Stimulated activated CD4-positive, alpha-beta T cell treated with anti-CD3 and anti-CD28 coated beads, Interleukin-4, amount 100 ng/mL, for 24 hours (primary cell): ENCODE data around the gene CPPED1.
"Not testable (repeated sequence)": the region's sequence is repeated elsewhere in the genome, so short reads cannot be mapped to it uniquely, and the experiment has no call there.

Source experiments
- DNase-seq: peaks from one replicate; pipeline ENCODE4 v3.0.0-alpha.2; 2020

Gene CPPED1, protein sequence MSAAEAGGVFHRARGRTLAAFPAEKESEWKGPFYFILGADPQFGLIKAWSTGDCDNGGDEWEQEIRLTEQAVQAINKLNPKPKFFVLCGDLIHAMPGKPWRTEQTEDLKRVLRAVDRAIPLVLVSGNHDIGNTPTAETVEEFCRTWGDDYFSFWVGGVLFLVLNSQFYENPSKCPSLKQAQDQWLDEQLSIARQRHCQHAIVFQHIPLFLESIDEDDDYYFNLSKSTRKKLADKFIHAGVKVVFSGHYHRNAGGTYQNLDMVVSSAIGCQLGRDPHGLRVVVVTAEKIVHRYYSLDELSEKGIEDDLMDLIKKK

GRCh38 chr16:12803203-12804093, at the start of gene CPPED1:
CPPED1 (minus strand) TSS chr16:12803887; CDS start chr16:12803776, 111 bp downstream.
- DNase-seq = peak; percentile 91

GRCh38 chr16:12850186-12850585, 46.5 kb upstream of the CPPED1 start:
- no peak for DNase-seq

- no peak for DNase-seq
Observed at GRCh38 chr16:12846592-12846991, 42.9 kb upstream of the CPPED1 start.

- no peak for DNase-seq
Observed at GRCh38 chr16:12845282-12845681, 41.6 kb upstream of the CPPED1 start.

DNA sequence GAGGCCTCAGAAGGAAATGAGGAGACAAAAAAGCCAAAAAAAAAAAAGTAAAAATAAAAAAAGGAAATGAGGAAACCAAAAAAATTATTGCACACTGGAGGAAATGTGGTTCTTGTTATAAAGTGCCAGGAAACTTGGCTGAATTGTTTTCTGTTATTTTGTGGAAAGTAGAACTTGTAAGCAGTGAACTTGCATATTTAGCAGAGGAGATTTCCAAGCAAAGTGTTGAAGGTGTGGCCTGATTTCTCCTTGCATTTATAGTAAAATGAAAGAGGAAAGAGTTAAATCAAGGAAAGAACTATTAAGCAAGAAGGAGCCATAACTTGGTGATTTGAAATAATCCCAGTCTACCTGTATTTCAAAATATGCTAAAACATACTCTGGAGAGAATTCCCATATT, 34.1 kb upstream of the CPPED1 start:
- no peak for DNase-seq

DNA sequence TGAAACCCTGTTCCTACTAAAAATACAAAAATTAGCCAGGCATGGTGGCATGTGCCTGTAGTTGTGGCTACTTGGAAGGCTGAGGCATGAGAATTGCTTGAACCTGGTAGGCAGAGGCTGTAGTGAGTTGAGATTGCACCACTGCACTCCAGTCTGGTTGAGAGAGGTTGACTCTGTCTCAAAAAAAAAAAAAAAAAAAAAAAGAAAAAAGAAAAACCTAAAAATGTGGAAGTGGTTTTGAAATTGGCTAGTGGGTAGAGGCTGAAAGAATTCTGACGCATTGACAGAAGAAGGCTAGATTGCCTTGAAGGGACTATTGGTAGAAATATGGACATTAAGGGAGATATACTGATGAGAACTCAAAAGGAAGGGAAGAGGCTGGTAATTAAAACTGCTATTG, 33.6 kb upstream of the CPPED1 start:
- DNase-seq = no peak

DNA sequence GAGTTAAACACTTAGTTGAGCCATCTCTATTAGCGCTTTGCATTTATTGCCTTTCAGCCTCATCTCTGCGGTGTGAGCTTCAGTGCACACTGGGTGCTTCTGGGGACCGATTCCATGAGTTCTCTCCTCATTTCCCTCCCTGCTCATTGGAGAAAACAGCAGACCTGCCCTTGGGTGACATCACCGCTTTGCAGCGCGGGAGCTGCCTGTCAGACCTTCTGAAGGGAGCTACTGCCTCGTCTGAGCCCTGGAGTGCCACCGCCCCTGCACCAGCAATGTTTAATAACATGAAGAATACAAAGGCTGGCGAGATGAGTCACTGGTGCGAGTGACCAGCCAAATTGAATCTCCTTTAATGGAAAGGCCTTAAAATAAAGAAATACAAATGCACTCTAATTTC, 30.2 kb upstream of the CPPED1 start:
- DNase-seq = no peak

DNA sequence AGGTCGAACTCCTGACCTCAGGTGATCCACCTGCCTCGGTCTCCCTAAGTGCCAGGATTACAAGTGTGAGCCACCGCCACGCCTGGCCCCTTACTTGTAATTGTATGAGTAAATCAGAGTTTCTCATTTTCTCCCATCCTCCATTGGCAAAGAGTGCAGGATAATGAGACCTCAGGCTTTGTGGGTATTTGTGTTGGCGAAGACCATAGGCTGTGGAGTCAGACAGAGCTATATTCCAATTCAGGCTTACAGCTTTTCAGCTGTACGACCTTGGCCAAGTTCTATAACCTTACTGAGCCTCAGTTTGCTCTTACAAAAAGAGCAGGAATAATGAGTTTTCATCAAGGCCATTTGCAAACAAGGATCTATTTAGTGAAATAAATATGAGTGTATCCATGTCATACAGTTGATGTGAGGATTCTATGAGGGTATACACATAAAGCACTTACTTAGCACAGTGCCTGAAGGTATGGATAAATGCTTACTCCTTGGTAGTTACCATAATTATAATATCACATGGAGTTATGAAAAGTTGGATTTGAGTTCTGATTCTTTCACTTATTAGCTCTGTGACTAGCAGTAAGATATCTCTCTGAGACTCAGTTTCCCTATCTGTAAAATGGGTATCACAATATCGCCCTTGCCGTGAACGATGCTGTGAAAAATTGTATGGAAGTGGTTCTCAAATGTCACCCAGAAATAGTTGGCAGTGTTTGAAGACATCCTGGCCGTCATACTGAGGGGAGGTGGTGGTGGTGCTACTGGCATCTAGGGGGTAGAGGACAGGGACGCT, 25.6 kb upstream of the CPPED1 start:
- no peak for DNase-seq

DNA sequence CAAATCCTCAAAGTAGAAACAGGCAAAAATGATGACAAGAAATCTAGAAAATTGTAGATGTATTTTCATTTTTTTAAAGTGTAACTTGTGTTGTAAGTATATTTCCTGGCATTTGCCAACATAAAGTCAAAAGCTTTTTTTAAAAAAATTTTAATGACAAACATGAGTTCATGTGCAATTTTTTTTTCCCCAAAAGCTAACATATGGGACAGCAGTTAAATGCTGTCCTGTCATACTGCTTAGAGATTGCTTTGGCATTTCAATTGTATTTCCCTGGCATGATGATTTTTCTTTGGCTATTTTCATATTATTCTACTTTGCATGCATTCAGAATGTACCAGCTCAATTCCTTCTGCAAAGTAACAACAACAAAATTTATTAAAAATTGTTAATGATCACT, 24.5 kb upstream of the CPPED1 start:
- DNase-seq = no peak

DNA sequence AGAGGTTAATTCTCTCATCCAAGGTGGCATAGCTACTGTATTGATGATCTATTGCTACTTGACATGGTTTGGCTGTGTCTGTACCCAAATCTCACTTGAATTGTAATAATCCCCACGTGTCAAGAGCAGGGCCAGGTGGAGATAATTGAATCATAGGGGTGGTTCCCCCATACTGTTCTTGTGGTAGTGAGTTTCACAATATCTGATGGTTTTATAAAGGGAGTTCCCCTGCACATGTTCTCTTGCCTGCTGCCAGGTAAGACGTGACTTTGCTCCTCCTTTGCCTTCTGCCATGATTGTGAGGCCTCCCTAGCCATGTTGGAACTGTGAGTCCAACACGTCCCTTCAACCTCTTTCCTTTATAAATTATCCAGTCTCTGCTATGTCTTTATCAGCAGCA, 22.9 kb upstream of the CPPED1 start:
- no peak for DNase-seq

- peak; percentile 83 for DNase-seq
Observed at GRCh38 chr16:12819126-12820117, 15.7 kb upstream of the CPPED1 start.

DNA sequence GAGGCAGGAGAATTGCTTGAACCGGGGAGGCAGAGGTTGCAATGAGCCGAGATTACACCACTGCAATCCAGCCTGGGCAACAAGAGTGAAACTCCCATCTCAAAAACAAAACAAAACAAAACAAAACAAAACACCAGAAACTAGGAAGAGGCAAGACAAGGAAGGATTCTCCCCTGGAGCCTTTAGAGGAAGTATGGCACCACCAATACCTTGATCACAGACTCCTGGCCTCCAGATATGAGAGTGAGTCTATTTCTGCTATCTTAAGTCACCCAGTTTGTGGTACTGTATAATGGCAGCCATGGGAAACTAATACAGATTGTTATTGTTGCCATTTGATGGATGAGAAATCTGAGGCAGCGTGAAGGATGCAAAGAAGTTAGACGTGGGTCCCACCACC, 14.6 kb upstream of the CPPED1 start:
- no peak for DNase-seq

DNA sequence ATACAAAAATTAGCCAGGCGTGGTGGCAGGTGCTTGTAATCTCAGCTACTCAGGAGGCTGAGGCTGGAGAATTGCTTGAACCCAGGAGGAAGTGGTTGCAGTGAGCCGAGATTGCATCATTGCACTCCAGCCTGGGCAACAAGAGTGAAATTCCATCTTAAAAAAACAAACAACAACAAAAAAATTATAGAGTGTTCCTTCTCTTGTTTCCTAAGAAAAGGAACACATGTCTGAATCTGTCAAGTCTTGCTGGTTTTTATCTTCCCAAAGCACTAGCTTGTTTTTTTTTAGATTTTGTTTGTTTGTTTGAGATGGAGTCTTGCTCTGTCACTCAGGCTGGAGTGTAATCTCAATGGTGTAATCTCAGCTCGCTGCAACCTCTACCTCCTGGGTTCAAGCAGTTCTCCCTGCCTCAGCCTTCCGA, 13.1 kb upstream of the CPPED1 start:
- DNase-seq = not testable (repeated sequence)

- DNase-seq = no peak
Observed at GRCh38 chr16:12815361-12815760, 11.7 kb upstream of the CPPED1 start.

GRCh38 chr16:12813734-12814133, 10.0 kb upstream of the CPPED1 start:
- not testable (repeated sequence) for DNase-seq

- DNase-seq = not testable (repeated sequence)
Observed at GRCh38 chr16:12813321-12813720, 9.6 kb upstream of the CPPED1 start.

DNA sequence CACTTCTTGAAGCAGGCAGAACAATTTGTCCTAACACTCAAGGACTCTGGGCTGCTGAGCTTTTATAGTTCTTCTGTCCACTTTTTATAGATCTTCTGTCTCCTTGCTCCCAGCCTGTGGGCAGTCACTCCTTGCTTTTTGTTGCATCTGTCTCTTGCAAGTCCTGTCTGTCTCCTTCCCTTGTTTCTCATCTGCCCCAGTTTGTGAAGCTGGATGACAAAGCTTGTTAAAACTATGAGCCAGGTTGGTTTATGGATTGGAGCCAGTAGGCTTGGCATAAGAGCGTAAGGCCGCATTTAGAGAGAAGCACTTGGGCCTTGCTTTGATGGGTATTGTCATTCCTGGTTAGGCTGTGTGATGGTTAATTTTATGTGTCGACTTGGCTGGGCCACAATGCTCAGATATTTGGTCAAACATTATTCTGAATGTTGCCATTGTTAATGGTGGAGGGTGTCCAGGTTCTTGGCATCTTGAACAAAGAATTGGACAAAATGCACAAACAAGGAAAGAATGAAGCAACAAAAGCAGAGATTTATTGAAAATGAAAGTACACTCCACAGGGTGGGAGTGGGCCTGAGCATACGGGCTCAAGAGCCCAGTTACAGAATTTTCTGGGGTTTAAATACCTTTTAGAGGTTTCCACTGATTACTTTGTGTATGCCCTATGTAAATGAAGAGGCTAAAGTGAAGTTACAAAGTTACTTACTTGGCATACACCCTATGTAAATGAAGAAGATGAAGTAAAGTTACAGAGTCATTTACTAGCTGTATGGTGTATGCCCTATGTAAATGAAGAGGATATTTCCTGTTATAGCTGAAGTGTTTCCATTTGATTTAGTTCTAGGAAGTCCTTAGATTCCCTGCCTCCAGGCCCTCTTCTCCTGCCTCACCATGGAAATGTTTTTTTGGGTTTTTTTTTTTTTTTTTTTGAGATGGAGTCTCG, 8.0 kb upstream of the CPPED1 start:
- DNase-seq = no peak

GRCh38 chr16:12805066-12805465, 1.4 kb upstream of the CPPED1 start:
- DNase-seq = no peak

DNA sequence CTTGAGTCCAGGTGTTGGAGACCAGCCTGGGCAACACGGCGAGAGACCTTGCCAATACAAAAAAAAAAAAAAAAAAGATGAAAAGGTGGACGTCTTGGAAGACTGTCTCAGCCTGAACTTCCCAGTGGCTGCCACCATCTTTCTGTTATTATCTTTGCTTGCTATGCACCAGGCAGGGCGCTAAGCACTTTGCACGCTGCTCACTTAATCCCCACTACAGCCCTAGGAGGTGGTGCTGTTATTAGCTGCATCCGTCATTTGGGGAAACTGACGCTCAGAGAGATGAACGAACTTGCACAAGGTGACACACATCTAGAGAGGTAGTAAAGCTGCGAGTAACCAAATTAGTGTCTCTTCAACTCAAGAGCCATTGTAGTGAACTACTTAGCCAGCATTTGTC, 708 bp upstream of the CPPED1 start:
- DNase-seq = no peak

- DNase-seq = no peak
Observed at GRCh38 chr16:12802661-12803060, 1.0 kb downstream of the CPPED1 start.

- DNase-seq = no peak
Observed at GRCh38 chr16:12802048-12802447, 1.6 kb downstream of the CPPED1 start.
